Erythroblast (primary cell): ENCODE measurements around the gene PRSS8.

Experiments used
- GATA1 ChIP-seq: IDR thresholded peaks from 2 replicates; pipeline ENCODE4 v1.6.1; 2011; ENCODE audit warnings: low read depth, mild to moderate bottlenecking, control low read depth, low read length, moderate library complexity
- POLR2A ChIP-seq: IDR thresholded peaks from 2 replicates; pipeline ENCODE4 v1.6.1; 2011; ENCODE audit warnings: mild to moderate bottlenecking, low read length

- peak; percentile 65 for TF ChIP-seq POLR2A
- no peak for TF ChIP-seq GATA1
These were observed 41.0 kb downstream of the PRSS8 start, which contains the start of gene VKORC1 for GRCh38 chr16:31094424-31095120.
